HepG2 (cell line): ENCODE results near the gene ALDH9A1. TPM values are rescaled to one million over a fixed set of nuclear protein-coding genes. Genes with fewer than 3 reads are reported as not detected.

Source experiments
- ATAC-seq: fragments of 200-7000 bp; cut with Tn5 transposase; 3 replicates; pipeline ENCODE4 v1.9.1; 2020; ENCODE audit warnings: mild to moderate bottlenecking, moderate library complexity
- BruUV-seq: library from RNA; stranded (reverse); fragments of 400-500 nt; replicated peaks from 2 replicates; lab custom pipeline; 2021; lab: Mats Ljungman, UMichigan
- CTCF ChIA-PET: fragments of 300-600 bp; formaldehyde crosslinking; extraction: SDS; loops from one replicate; lab custom pipeline; 2021; ENCODE audit warnings: low total read pairs, inconsistent platforms, low intra/inter-chr PET ratio; lab: Yijun Ruan, JAX
- POLR2A ChIA-PET: fragments of 350-600 bp; sonication (Branson Sonifier 250); formaldehyde crosslinking; loops from one replicate; lab custom pipeline; 2020; ENCODE audit warnings: antibody characterized with exemption, inconsistent platforms; lab: Yijun Ruan, JAX
- DNase-seq: peaks from one replicate; pipeline ENCODE4 v3.0.0-alpha.2; 2015; ENCODE audit warnings: low spot score
- FAIRE-seq: peaks from 3 replicates; lab custom pipeline; 2011; peaks lifted over from hg19 to GRCh38; lab: Jason Lieb, UNC
- H2AFZ ChIP-seq: one replicate; pipeline ENCODE4 v1.6.1; 2011; ENCODE audit warnings: low read length, inconsistent platforms
- H3K27ac ChIP-seq: fragments of 300-600 bp; 3 replicates; pipeline ENCODE4 v1.8.0; 2011; ENCODE audit warnings: mixed run types, mild to moderate bottlenecking, mixed read lengths, low read length, inconsistent platforms; ENCODE audit not compliant: insufficient read depth; ENCODE audit errors: extremely low read length
- H3K27me3 ChIP-seq, 2 experiments: fragments of 200-600 bp in 1 of 2; 2 replicates in 1 of 2; 3 replicates in 1 of 2; pipeline versions ENCODE4 v1.6.0 to v1.8.0; 2011; ENCODE audit warnings: low read length in 2 of 2, mild to moderate bottlenecking in 2 of 2, moderate library complexity in 2 of 2, inconsistent platforms in 1 of 2; ENCODE audit not compliant: insufficient read depth in 2 of 2, control insufficient read depth in 1 of 2
- H3K36me3 ChIP-seq, 2 experiments: fragments of 200-600 bp in 1 of 2; replicated peaks in 1 of 2; 2 replicates in 1 of 2; 3 replicates in 1 of 2; pipeline versions ENCODE4 v1.5.1 to v1.8.0; 2011; ENCODE audit warnings: low read length in 2 of 2, inconsistent platforms in 1 of 2; ENCODE audit not compliant: insufficient read depth in 2 of 2, control insufficient read depth in 1 of 2
- H3K4me1 ChIP-seq: 2 replicates; pipeline ENCODE4 v1.5.1; 2012; ENCODE audit warnings: low read length, inconsistent platforms; ENCODE audit not compliant: insufficient read depth
- H3K4me2 ChIP-seq: 2 replicates; pipeline ENCODE4 v1.6.0; 2011; ENCODE audit warnings: low read depth, low read length, inconsistent platforms
- H3K4me3 ChIP-seq, 3 experiments: fragments of 200-600 bp in 1 of 3; sonication (generic), shearing (Covaris generic) in 1 of 3; replicated peaks in 1 of 3; 2 replicates each; pipeline ENCODE4 v1.5.1; 2011 to 2016; ENCODE audit warnings: low read length in 3 of 3, inconsistent platforms in 2 of 3, low read depth in 2 of 3, mild to moderate bottlenecking in 2 of 3, control low read depth in 1 of 3, mixed read lengths in 1 of 3; ENCODE audit not compliant: insufficient read depth in 1 of 3
- H3K79me2 ChIP-seq: one replicate; pipeline ENCODE4 v1.6.1; 2011; ENCODE audit warnings: low read length, inconsistent platforms; ENCODE audit not compliant: insufficient read depth
- H3K9ac ChIP-seq: 2 replicates; pipeline ENCODE4 v1.6.0; 2011; ENCODE audit warnings: mild to moderate bottlenecking, low read depth, low read length, inconsistent platforms; ENCODE audit not compliant: insufficient read depth
- H3K9me3 ChIP-seq: 2 replicates; pipeline ENCODE4 v1.5.1; 2012; ENCODE audit warnings: mild to moderate bottlenecking, low read length
- H4K20me1 ChIP-seq: 2 replicates; pipeline ENCODE4 v1.6.0; 2011; ENCODE audit warnings: inconsistent platforms, mild to moderate bottlenecking, low read length, moderate library complexity; ENCODE audit not compliant: insufficient read depth
- ARNT2 ChIP-seq: sonication (generic); formaldehyde crosslinking; IDR thresholded peaks from 2 replicates; pipeline ENCODE4 v1.8.0; 2022; ENCODE audit warnings: mild to moderate bottlenecking, low read depth, missing genetic modification reagents, moderate library complexity
- HNRNPUL1 ChIP-seq: fragments of 200-400 bp; formaldehyde crosslinking; IDR thresholded peaks from 2 replicates; pipeline ENCODE4 v1.6.1; 2017; ENCODE audit warnings: low read depth, mild to moderate bottlenecking, low read length, moderate library complexity
- KLF9 ChIP-seq: IDR thresholded peaks from 2 replicates; pipeline ENCODE4 v1.6.1; 2016; ENCODE audit warnings: low read depth
- MAFF ChIP-seq: IDR thresholded peaks from 2 replicates; pipeline ENCODE4 v1.6.1; 2011; ENCODE audit warnings: low read depth, low read length, improper control_type of control experiment
- MAFK ChIP-seq, 2 experiments: IDR thresholded peaks in 1 of 2; conservative IDR thresholded peaks in 1 of 2; 2 replicates each; pipeline ENCODE4 v1.6.1; 2011; ENCODE audit warnings: improper control_type of control experiment in 2 of 2, low read length in 2 of 2
- SUZ12 ChIP-seq: fragments of 150-350 bp; IDR thresholded peaks from 2 replicates; pipeline ENCODE4 v1.6.1; 2014; ENCODE audit warnings: low read depth, low read length
- ZNF160 ChIP-seq: sonication (generic); formaldehyde crosslinking; IDR thresholded peaks from 2 replicates; pipeline ENCODE4 v1.8.0; 2022; ENCODE audit warnings: mild to moderate bottlenecking, inconsistent platforms, missing genetic modification reagents
- ZNF792 ChIP-seq: IDR thresholded peaks from 2 replicates; pipeline ENCODE4 v1.6.1; 2016
- WGBS: methylation state at CpG from one replicate; pipeline ENCODE4 v1.1.6; 2017; ENCODE audit warnings: low lambda C conversion rate; 5-methylcytosine and 5-hydroxymethylcytosine counted together
- in situ Hi-C: cut with HindIII; loops from 2 replicates; pipeline ENCODE4 v1.10.0; 2017; ENCODE audit warnings: low pct_unique_long_range_greater_than_20kb; ENCODE audit not compliant: extremely low pct_ligation_motif_present
- intact Hi-C: fragments of 100-400 bp; cut with micrococcal nuclease; formaldehyde crosslinking; loops from one replicate; pipeline ENCODE4 v1.10.0; 2022; ENCODE audit not compliant: unreplicated experiment
- polyA plus RNA-seq, 8 experiments: library from polyadenylated mRNA; depleted of rRNA in 3 of 8; stranded (reverse) in 7 of 8; unstranded in 1 of 8; fragments of >200 nt; fragmentation: Illumina TruSeq in 4 of 8; extraction: Trizol in 4 of 8; gene quantifications; 2 replicates each; pipeline versions ENCODE4 v1.2.1 to v1.2.3, GENCODE V29; 2011 to 2016; ENCODE audit warnings: low read depth in 4 of 8, missing spikeins in 1 of 8, mixed read lengths in 1 of 8; ENCODE audit not compliant: insufficient read depth in 1 of 8
- total RNA-seq, 5 experiments: library from RNA; depleted of rRNA; stranded (reverse); fragments of >200 nt; fragmentation: Illumina TruSeq; extraction: Trizol; gene quantifications; 2 replicates each; pipeline ENCODE4 v1.2.3, GENCODE V29; 2016; ENCODE audit warnings: low read depth in 1 of 5

The ALDH9A1 gene
- total and polyA plus RNA-seq, 2 of the 13 experiments (the other 11 are each of a cell fraction or from before 2014, with no cell fraction given): 27.5 to 38.5 TPM

GRCh38 chr1:165666152-165666825 is 32.1 kb downstream of the ALDH9A1 start:
- no TSS peak for BruUV-seq
- 91% methylated on average over 5 of the region's 5 CpGs for WGBS
- no peak for ATAC-seq

GRCh38 chr1:165662186-165662585 is 36.2 kb downstream of the ALDH9A1 start:
- WGBS: 97% methylated on average over 3 of the region's 3 CpGs
- no peaks in the 10 kb centered on the region for H3K9me3 ChIP-seq
- H3K4me1 ChIP-seq: no peaks in the 10 kb centered on the region
- no peak overlapping the region for H3K4me2 ChIP-seq
- peaks cover 4 to 28% of the 10 kb centered on the region in 2 experiments for H3K36me3 ChIP-seq
- in situ Hi-C loops: no loop called here
- H4K20me1 ChIP-seq: no peaks in the 10 kb centered on the region
- H3K79me2 ChIP-seq: no peaks in the 10 kb centered on the region
- intact Hi-C loops: no loop called here
- BruUV-seq: no TSS peak
- no peak overlapping the region for H3K27ac ChIP-seq
- CTCF ChIA-PET: no interaction called here
- no peak for TF ChIP-seq ARNT2 (CRISPR knock-in tag)
- TF ChIP-seq MAFF: peak; percentile 46
- peak; percentile 42 to 67 for TF ChIP-seq MAFK (conservative IDR thresholded peaks at IDR 0.05 in 1 of 2, IDR thresholded peaks at IDR 0.05 in 1 of 2; ENCODE audit: low read length in 2 of 2)
- no peaks in the 10 kb centered on the region for H3K27me3 ChIP-seq
- FAIRE-seq (no peak), DNase-seq (no peak), ATAC-seq (no peak)
- POLR2A ChIA-PET: no interaction called here
- no peak overlapping the region for H2AFZ ChIP-seq
- no peak overlapping the region for H3K4me3 ChIP-seq
- H3K9ac ChIP-seq: no peak overlapping the region

More at GRCh38 chr1:165666152-165666825, 32.1 kb downstream of the ALDH9A1 start:
- H3K9ac ChIP-seq: no peak overlapping the region
- intact Hi-C loops: no loop called here
- in situ Hi-C loops: no loop called here
- FAIRE-seq (no peak), DNase-seq (no peak)
- H3K27ac ChIP-seq: no peak overlapping the region
- no peaks in the 10 kb centered on the region for H3K9me3 ChIP-seq
- no peak for TF ChIP-seq ZNF160 (CRISPR knock-in tag)
- no peak for TF ChIP-seq KLF9 (CRISPR knock-in tag)
- no peak for TF ChIP-seq ZNF792
- no peak for TF ChIP-seq SUZ12
- no peak for TF ChIP-seq HNRNPUL1
- TF ChIP-seq, all 625 proteins: peak for 0
- Histone ChIP-seq H3K36me3 (peaks cover 10 to 41% of the 10 kb centered on the region in 2 experiments), H3K4me1 (no peaks in the 10 kb centered on the region), H3K79me2 (no peaks in the 10 kb centered on the region), H3K4me3 (no peak overlapping the region), H4K20me1 (no peaks in the 10 kb centered on the region), H3K4me2 (no peak overlapping the region), H3K27me3 (no peaks in the 10 kb centered on the region), H2AFZ (no peak overlapping the region)
- CTCF ChIA-PET: no interaction called here
- POLR2A ChIA-PET: no interaction called here
